GM06990 (cell line): ENCODE measurements around the gene SEL1L3.

Experiments
- DNase-seq: peaks from one replicate; pipeline ENCODE4 v3.0.0-alpha.2; 2011; ENCODE audit not compliant: insufficient read length; ENCODE audit errors: extremely low read depth
- H3K27me3 ChIP-seq: replicated peaks from 2 replicates; pipeline ENCODE4 v1.6.0; 2011; ENCODE audit warnings: low read length; ENCODE audit not compliant: control insufficient read depth, insufficient read depth
- H3K36me3 ChIP-seq: 2 replicates; pipeline ENCODE4 v1.5.1; 2011; ENCODE audit warnings: low read length; ENCODE audit not compliant: control insufficient read depth, insufficient read depth
- H3K4me3 ChIP-seq: replicated peaks from 2 replicates; pipeline ENCODE4 v1.5.1; 2011; ENCODE audit warnings: low read depth, mild to moderate bottlenecking, control low read depth, low read length
- TF ChIP-seq, protein P1 (sequence below): IDR thresholded peaks from 2 replicates; pipeline ENCODE4 v1.5.1; 2011; ENCODE audit warnings: low read length, control low read depth, mild to moderate bottlenecking, inconsistent platforms; ENCODE audit not compliant: insufficient read depth, poor library complexity, severe bottlenecking

SEL1L3 gene

DNA sequence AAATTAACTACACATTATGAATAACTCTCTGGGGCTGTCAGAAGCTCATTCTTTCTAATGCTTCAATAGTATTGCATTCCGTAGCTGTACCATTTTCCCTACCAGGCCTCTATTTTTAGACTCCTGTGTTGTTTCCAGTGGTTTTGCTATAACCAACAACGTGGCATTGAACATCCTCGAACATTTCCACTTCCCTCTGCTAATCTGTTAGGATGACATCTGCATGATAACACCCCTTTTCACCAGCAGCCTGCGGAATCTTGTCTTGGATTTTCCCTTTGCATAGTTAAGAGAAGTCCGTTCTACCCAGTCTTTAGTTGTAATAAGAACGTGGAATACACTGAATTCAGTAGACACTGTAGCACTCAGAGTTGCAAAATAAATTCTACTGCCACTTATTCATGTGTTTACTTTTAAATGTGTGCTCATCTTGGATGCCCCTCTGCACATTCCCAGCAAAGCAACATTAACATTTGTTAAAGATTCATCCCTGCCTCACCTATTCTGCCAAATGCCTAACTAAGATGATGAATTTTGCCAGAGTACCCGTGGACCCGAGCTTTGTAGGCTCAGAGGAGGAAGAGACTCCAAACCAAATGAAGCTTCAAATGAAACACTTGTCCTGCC is 55.6 kb downstream of the SEL1L3 start:
- DNase-seq = no peak
- TF ChIP-seq, protein P1, sequence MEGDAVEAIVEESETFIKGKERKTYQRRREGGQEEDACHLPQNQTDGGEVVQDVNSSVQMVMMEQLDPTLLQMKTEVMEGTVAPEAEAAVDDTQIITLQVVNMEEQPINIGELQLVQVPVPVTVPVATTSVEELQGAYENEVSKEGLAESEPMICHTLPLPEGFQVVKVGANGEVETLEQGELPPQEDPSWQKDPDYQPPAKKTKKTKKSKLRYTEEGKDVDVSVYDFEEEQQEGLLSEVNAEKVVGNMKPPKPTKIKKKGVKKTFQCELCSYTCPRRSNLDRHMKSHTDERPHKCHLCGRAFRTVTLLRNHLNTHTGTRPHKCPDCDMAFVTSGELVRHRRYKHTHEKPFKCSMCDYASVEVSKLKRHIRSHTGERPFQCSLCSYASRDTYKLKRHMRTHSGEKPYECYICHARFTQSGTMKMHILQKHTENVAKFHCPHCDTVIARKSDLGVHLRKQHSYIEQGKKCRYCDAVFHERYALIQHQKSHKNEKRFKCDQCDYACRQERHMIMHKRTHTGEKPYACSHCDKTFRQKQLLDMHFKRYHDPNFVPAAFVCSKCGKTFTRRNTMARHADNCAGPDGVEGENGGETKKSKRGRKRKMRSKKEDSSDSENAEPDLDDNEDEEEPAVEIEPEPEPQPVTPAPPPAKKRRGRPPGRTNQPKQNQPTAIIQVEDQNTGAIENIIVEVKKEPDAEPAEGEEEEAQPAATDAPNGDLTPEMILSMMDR = no peak
- peaks cover 3% of the 10 kb centered on the region for H3K36me3 ChIP-seq
- no peaks in the 10 kb centered on the region for H3K27me3 ChIP-seq
- no peak overlapping the region for H3K4me3 ChIP-seq

DNA sequence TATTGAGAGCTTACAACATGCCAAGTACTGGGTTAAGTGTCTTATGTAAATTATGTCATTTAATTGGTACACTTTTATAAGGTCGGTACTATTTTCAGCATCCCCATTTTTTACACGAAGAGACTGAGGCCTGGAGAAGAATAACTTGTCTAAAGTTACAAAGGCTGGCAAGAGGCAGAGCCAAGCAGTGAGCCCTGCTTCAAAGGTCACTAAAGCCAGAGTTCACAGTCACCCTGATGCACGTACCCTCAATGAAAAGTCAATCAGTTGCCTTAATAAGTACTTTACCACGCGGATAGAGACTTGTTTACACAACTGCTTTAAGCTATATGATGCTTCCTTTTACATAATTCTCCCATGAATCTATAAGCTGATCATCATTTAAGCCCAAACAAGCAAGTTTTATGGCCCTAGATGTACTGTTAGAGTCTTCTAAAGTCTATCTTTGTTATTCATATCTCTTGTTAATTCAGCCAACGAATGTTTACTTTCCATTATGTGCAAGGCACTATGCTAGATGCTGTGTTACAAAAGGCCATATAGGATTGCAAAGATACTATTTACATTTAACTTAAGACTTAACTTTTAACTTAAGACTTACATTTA is 57.4 kb downstream of the SEL1L3 start:
- Histone ChIP-seq H3K27me3 (no peaks in the 10 kb centered on the region), H3K36me3 (peaks cover 3% of the 10 kb centered on the region), H3K4me3 (no peak overlapping the region)
- DNase-seq = no peak
- TF ChIP-seq, protein P1 = no peak

DNA sequence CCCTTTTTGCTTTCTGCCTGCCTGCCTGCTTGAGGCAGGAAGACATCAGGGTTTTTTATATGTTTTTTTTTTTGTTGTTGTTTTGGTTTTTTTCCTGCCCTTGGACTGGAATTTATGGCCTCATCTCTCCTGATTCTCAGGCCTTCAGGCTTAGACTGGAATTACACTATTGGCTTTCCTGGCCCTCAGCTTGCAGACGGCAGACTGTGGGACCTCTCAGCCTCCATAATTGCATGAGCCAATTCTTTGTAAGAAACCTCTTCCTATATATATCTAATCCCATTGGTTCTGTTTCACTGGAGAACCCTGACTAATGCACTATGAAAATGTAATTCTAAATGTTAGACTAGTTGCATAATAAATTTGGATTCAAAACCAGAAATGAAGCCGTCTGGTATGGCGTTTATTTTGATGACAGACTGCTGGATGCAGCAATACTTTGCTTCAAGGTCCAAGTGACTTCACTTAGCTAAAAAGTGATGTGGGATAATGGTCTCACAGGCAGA is 59.0 kb downstream of the SEL1L3 start:
- no peak for DNase-seq
- no peak overlapping the region for H3K4me3 ChIP-seq
- no peaks in the 10 kb centered on the region for H3K27me3 ChIP-seq
- TF ChIP-seq, protein P1 = no peak
- H3K36me3 ChIP-seq = peaks cover 3% of the 10 kb centered on the region

DNA sequence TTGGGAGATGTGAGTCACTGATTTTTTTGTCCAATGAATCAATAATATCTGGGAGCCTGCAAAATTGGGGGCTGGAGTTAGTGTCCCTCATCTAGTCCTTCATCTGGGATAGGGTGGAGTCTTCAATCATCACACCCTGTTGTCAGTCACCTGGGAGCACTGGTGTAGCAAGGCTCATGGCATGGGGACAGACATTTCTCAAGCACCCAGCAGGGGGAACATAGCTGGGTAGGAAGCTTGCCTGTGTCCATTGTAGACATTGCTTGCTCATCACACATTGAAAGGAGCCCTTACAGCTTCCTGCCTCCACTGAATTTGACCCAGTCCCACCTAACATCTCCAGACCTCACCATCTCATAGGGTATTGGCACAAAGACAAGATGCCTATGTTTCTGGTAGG is 61.2 kb downstream of the SEL1L3 start:
- TF ChIP-seq, protein P1 = no peak
- Histone ChIP-seq H3K36me3 (peaks cover 3% of the 10 kb centered on the region), H3K4me3 (no peak overlapping the region), H3K27me3 (no peaks in the 10 kb centered on the region)
- no peak for DNase-seq

DNA sequence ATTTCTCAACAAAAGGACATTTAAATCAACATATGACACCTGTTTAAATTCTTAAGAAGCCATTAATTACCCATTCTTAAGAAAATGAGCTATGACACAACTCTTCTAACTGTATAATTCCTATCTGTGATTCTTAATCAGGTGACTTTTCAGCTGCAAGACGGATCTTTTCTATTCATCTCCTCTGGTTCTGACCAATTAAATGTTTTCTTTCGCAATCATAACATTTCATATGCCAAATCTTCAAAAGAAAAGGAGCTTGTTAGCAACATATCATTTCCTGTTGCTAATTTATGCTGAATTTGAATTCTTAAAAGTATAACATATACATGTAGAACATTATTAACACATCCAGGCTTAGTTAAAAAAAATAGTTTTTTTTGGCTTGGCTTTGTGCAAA is 62.5 kb downstream of the SEL1L3 start:
- Histone ChIP-seq H3K4me3 (no peak overlapping the region), H3K27me3 (no peaks in the 10 kb centered on the region), H3K36me3 (peaks cover 3% of the 10 kb centered on the region)
- TF ChIP-seq, protein P1 = no peak
- DNase-seq = no peak
